ENCODE measurements around the gene LMO1. TPM values are rescaled to one million over a fixed set of nuclear protein-coding genes. Genes with fewer than 3 reads are reported as not detected.

LMO1 gene
- total and polyA plus RNA-seq, 2 of the 13 experiments (the other 11 are each of a cell fraction or from before 2014, with no cell fraction given) = not detected

DNA sequence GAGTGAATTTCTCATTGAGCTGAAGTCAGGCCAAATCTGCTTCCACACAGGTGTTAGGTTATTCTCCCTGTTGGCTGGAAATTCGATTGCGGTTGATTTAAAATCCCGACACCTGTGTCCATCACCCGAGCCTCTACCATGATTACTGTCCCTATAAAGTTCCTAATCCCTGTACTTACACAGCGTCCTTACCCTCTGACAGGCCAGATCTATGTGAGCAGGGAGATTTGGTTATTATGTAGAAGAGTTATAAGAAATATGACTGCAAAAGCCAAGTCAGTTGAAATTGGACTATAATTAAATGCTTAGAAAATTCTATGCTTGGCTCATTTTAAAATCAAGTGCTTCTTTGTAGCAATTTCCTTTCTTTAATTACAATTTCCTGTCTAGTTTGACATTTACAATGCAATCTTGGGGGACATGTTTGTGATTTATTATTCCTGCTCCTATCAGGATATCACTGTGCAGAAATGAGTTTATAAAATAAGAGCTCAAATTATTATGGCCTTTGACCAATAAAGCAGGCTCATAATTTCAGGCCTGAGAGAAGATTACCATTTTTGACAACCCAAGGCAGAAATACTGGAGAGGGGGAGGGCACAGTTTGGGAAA is 32.5 kb upstream of the LMO1 start:
- ATAC-seq = no peak
- H3K27me3 ChIP-seq (ENCODE audit: control insufficient read depth in 1 of 2, insufficient read depth in 2 of 2, low read length in 2 of 2) = peaks cover 0 to 21% of the 10 kb centered on the region in 2 experiments; a peak in 2 of 5 replicates
- H3K27ac ChIP-seq (ENCODE audit: extremely low read length, insufficient read depth, low read length) = no peak overlapping the region
- H3K4me3 ChIP-seq (replicated peaks in 1 of 3; ENCODE audit: insufficient read depth in 1 of 3, low read depth in 2 of 3, low read length in 3 of 3) = no peak overlapping the region
- H3K4me1 ChIP-seq (ENCODE audit: insufficient read depth, low read length) = no peaks in the 10 kb centered on the region
- ChIA-PET POLR2A (no interaction called here), CTCF (ENCODE audit: low intra/inter-chr PET ratio, low total read pairs) (no interaction called here)
- no peak overlapping the region for H2AFZ ChIP-seq (ENCODE audit: low read length)
- no peak overlapping the region for H3K9ac ChIP-seq (ENCODE audit: insufficient read depth, low read depth, low read length)
- TF ChIP-seq ZNF333 (CRISPR knock-in tag; IDR thresholded peaks at IDR 0.05; ENCODE audit: borderline replicate concordance) (no peak), ZNF7 (CRISPR knock-in tag; IDR thresholded peaks at IDR 0.05) (no peak), CCAR2 (optimal IDR thresholded peaks at IDR 0.05; ENCODE audit: low read depth, low read length) (no peak), CREB1 (IDR thresholded peaks at IDR 0.05) (no peak), CREB1 (CRISPR knock-in tag; IDR thresholded peaks at IDR 0.05) (no peak), PCBP1 (IDR thresholded peaks at IDR 0.05; ENCODE audit: borderline replicate concordance, low read depth, low read length) (no peak), ZNF713 (CRISPR knock-in tag; IDR thresholded peaks at IDR 0.05) (no peak), ADNP (CRISPR knock-in tag; IDR thresholded peaks at IDR 0.05) (no peak)
- intact Hi-C loops (cut with micrococcal nuclease; ENCODE audit: unreplicated experiment) = no loop called here
- no peak for FAIRE-seq
- no peaks in the 10 kb centered on the region for H4K20me1 ChIP-seq (ENCODE audit: insufficient read depth, low read length)
- H3K9me3 ChIP-seq (ENCODE audit: low read length) = no peaks in the 10 kb centered on the region
- in situ Hi-C loops (cut with HindIII; ENCODE audit: extremely low pct_ligation_motif_present, low pct_unique_long_range_greater_than_20kb) = no loop called here
- no peak overlapping the region for H3K4me2 ChIP-seq (ENCODE audit: low read depth, low read length)
- no peak for DNase-seq (ENCODE audit: low spot score)
- 47% methylated on average over 5 of the region's 5 CpGs for WGBS (ENCODE audit: low lambda C conversion rate)
- H3K36me3 ChIP-seq (replicated peaks in 1 of 2; ENCODE audit: control insufficient read depth in 1 of 2, insufficient read depth in 2 of 2, low read length in 2 of 2) = no peaks in the 10 kb centered on the region
- BruUV-seq (replicated peaks) = no TSS peak
- H3K79me2 ChIP-seq (ENCODE audit: insufficient read depth, low read length) = no peaks in the 10 kb centered on the region

GRCh38 chr11:8294251-8294935 is 30.7 kb upstream of the LMO1 start:
- Histone ChIP-seq H3K27me3 (ENCODE audit: control insufficient read depth in 1 of 2, insufficient read depth in 2 of 2, low read length in 2 of 2) (peaks cover 0 to 21% of the 10 kb centered on the region in 2 experiments; a peak in 2 of 5 replicates), H3K36me3 (replicated peaks in 1 of 2; ENCODE audit: control insufficient read depth in 1 of 2, insufficient read depth in 2 of 2, low read length in 2 of 2) (no peaks in the 10 kb centered on the region), H3K79me2 (ENCODE audit: insufficient read depth, low read length) (no peaks in the 10 kb centered on the region), H3K9ac (ENCODE audit: insufficient read depth, low read depth, low read length) (no peak overlapping the region), H3K4me2 (ENCODE audit: low read depth, low read length) (no peak overlapping the region), H3K9me3 (ENCODE audit: low read length) (no peaks in the 10 kb centered on the region), H4K20me1 (ENCODE audit: insufficient read depth, low read length) (no peaks in the 10 kb centered on the region), H2AFZ (ENCODE audit: low read length) (no peak overlapping the region), H3K4me3 (replicated peaks in 1 of 3; ENCODE audit: insufficient read depth in 1 of 3, low read depth in 2 of 3, low read length in 3 of 3) (no peak overlapping the region), H3K4me1 (ENCODE audit: insufficient read depth, low read length) (no peaks in the 10 kb centered on the region), H3K27ac (ENCODE audit: extremely low read length, insufficient read depth, low read length) (no peak overlapping the region)
- ChIA-PET CTCF (ENCODE audit: low intra/inter-chr PET ratio, low total read pairs) (no interaction called here), POLR2A (no interaction called here)
- DNase-seq (ENCODE audit: low spot score) = no peak
- BruUV-seq (replicated peaks) = no TSS peak
- TF ChIP-seq MEF2D (CRISPR knock-in tag; IDR thresholded peaks at IDR 0.05) (no peak), ARNT2 (CRISPR knock-in tag; IDR thresholded peaks at IDR 0.05; ENCODE audit: low read depth) (no peak)
- ATAC-seq = no peak
- no peak for FAIRE-seq
- intact Hi-C loops (cut with micrococcal nuclease; ENCODE audit: unreplicated experiment) (no loop called here), in situ Hi-C loops (cut with HindIII; ENCODE audit: extremely low pct_ligation_motif_present, low pct_unique_long_range_greater_than_20kb) (no loop called here)
- WGBS (ENCODE audit: low lambda C conversion rate) = 32% methylated on average over 8 of the region's 8 CpGs

All from HepG2 (cell line).